ENCODE measurements around the gene SEL1L3.

SEL1L3 gene

DNA sequence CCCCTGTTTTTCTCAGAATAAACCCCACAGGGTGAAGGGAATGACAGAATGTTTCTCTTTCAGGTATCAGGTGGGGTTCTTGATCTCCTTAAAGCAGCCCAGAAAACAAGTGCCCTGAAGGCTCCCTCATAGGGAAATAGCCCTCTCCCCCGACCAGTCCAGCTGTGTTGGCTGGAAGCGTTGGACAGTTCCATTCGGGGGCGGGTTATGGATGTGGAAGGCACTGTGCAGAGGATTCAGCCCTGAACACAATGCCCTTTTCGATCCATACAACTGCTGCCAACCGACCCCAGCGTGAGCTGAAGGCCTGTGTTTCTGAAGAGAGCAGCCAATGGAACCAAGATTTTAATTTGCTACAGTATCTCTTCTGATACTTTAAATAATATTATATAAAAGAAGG lies 41.5 kb downstream of the SEL1L3 start:
- DNase-seq (ENCODE audit: low read depth in 4 of 4, low spot score in 1 of 4): no peak

DNA sequence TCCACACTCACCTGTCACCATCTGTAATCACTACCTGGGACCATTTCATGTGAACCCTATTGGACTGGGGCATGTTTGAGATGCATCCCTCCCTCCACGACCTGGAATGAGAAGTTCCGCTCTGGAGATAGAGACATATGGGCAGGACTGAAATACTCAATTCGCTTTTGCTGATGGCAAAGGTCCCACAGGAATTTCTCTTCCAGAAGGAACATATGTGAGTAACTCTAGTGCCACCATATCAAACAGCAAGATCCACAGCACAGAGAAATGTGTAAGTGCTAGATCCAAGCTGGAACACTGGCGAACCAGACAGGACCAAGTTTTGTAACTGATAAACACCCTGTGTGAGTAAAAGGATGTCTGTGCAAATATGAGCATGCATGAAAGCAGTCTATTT lies 43.9 kb downstream of the SEL1L3 start:
- no peak for DNase-seq (ENCODE audit: low read depth in 4 of 4, low spot score in 1 of 4)

GRCh38 chr4:25818371-25818871 lies 44.4 kb downstream of the SEL1L3 start:
- DNase-seq (ENCODE audit: low read depth in 4 of 4, low spot score in 1 of 4): no peak

DNA sequence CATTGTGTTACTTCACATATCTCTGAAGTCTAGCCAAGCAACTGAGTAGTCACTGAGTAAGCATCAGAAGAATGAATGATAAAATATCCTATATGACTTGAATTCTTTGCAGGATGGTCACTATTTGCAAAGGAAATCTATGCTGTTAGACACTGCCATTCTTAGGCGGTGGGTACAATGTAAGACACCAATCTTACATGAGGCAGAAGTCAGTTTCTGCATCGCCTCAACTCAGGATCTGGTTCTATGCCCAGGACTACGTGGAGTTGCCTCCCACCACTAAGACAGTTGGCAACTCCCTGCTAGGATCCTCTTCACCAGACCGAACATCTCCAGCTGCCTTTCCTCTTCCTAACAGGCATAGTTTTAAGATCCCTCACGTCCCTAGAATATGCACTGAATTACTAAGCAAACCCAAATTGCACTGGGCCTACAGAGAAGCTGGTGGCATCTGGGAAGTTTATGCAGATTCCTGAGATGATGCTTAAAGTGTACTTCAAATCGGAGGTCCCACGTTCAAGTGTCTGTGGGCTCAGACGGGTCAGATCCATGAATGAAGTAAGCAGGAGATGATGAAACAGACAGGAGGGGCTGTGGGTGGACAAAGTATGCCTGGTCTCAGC lies 45.6 kb downstream of the SEL1L3 start:
- DNase-seq (ENCODE audit: low read depth in 4 of 4, low spot score in 1 of 4): no peak

DNA sequence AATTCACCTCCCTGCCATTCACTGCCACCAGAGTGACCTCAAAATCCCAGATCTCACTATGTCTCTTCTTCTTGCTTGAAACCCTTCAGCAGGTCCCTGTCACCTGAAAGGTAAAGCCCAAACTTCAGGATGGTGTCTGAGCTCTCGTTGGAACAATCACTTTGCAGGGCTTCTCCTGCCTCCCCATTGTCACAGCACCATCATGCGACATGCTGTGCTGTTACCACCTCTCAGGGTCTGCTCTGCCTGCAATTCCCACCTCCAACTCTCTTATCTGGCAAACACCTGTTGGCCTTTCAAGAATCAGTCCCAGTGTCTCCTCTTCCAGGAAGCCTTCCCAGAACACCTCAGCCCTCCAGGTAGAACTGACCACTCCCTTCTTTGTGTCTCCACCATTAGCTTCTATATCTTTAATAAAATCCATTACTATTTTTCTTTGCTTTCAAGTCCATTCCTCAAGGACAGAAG lies 46.2 kb downstream of the SEL1L3 start:
- no peak for DNase-seq (ENCODE audit: low read depth in 4 of 4, low spot score in 1 of 4)

DNA sequence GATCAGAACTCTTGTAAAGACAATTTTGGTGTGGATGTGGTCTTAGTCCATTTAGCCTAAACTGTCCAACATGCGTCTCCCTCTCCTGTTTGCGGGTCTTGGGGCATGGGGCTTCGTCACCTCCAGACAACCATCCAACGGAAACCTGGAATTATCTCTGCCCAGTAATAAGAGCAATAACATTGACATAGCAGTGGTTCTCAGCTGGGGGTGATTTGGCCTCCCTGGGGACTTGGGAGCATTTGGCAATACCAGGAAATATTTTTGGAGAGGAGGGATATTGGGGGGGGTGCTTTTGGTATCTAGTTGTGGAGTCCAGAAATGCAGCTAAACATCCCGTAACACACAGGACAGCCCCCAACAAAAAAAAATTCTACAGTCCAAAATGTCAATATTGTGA lies 47.2 kb downstream of the SEL1L3 start:
- DNase-seq (ENCODE audit: low read depth in 4 of 4, low spot score in 1 of 4): no peak

DNA sequence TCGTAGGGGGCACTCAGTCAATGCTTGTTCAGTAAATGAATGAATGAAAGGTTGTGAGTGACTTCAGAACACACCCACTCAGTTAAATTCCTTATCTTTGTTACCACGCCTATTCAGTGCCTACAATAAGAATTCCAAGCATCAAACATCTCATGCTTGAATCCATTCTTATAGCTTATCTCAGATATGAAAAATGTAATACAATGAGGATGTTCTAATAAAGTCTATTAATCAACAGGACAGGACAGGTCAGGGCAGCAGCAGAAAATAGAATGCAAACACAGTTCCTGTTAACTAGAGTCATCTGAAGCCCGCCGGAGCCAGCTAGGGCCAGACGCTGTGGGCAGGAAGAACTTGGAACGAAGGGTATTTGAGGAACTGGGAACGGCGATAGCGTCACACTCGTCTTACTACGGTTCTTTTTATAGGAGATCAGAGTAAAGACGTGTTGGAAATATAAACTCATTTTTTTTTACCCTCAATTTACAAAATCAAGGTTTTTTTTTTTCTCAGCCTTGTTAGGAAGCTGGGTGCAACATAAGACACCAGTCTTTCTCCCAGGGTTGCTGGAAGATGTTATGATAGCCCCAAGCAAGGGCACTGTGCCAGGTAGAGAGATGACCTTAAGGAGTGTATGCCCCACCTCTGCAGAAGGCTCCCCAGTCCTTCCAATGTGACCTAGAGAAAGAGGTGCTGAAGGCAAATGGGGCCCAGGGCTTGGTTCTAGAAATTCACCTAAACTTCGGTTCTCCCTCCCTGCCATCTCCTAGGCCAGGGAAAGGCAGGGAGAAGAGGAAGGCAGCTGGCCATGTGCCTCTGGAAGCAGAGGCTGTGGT lies 48.3 kb downstream of the SEL1L3 start:
- DNase-seq (ENCODE audit: low read depth in 4 of 4, low spot score in 1 of 4): no peak

DNA sequence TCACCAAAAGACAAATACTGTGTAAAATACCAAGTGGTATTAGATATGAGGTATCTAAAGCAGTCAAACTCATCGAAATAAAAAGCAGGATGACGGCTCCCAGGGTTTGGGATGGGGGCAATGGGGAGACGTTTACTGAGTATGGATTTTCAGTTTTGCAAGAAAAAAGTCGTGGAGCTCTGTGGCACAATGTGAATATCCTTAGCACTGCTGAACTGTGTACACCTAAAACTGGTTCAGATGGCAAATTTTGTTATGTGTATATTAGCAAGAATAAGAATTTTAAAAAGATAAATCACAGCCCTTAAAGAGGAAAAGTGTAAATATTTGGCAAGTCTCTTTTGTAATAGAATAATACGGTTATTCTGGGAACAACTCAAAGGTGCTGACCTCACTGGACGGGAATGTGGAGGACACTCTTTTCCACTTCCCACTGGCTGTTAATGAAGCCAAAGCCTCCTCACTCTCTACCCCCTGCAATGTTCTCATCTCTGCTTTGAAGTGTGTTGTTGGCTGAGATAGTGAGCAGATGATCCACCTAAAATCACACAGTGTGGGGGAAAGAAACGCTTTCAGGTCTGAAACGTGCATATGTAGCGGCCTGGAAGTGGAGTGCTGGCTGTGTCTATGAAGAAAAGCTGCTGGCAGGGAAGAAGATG lies 49.2 kb downstream of the SEL1L3 start:
- DNase-seq (ENCODE audit: low read depth in 4 of 4, low spot score in 1 of 4): no peak

- no peak for DNase-seq (ENCODE audit: low read depth in 4 of 4, low spot score in 1 of 4)
Observed at GRCh38 chr4:25811841-25812240, 50.9 kb downstream of the SEL1L3 start.

GRCh38 chr4:25811374-25811690 lies 51.5 kb downstream of the SEL1L3 start:
- DNase-seq (ENCODE audit: low read depth in 4 of 4, low spot score in 1 of 4): no peak

GRCh38 chr4:25810461-25811373 lies 52.1 kb downstream of the SEL1L3 start:
- no peak for DNase-seq (ENCODE audit: low read depth in 4 of 4, low spot score in 1 of 4)

- DNase-seq (ENCODE audit: low read depth in 4 of 4, low spot score in 1 of 4): no peak
Observed at GRCh38 chr4:25809996-25810395, 52.8 kb downstream of the SEL1L3 start.

DNA sequence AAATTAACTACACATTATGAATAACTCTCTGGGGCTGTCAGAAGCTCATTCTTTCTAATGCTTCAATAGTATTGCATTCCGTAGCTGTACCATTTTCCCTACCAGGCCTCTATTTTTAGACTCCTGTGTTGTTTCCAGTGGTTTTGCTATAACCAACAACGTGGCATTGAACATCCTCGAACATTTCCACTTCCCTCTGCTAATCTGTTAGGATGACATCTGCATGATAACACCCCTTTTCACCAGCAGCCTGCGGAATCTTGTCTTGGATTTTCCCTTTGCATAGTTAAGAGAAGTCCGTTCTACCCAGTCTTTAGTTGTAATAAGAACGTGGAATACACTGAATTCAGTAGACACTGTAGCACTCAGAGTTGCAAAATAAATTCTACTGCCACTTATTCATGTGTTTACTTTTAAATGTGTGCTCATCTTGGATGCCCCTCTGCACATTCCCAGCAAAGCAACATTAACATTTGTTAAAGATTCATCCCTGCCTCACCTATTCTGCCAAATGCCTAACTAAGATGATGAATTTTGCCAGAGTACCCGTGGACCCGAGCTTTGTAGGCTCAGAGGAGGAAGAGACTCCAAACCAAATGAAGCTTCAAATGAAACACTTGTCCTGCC lies 55.6 kb downstream of the SEL1L3 start:
- no peak for DNase-seq (ENCODE audit: low read depth in 4 of 4, low spot score in 1 of 4)

DNA sequence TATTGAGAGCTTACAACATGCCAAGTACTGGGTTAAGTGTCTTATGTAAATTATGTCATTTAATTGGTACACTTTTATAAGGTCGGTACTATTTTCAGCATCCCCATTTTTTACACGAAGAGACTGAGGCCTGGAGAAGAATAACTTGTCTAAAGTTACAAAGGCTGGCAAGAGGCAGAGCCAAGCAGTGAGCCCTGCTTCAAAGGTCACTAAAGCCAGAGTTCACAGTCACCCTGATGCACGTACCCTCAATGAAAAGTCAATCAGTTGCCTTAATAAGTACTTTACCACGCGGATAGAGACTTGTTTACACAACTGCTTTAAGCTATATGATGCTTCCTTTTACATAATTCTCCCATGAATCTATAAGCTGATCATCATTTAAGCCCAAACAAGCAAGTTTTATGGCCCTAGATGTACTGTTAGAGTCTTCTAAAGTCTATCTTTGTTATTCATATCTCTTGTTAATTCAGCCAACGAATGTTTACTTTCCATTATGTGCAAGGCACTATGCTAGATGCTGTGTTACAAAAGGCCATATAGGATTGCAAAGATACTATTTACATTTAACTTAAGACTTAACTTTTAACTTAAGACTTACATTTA lies 57.4 kb downstream of the SEL1L3 start:
- no peak for DNase-seq (ENCODE audit: low read depth in 4 of 4, low spot score in 1 of 4)

DNA sequence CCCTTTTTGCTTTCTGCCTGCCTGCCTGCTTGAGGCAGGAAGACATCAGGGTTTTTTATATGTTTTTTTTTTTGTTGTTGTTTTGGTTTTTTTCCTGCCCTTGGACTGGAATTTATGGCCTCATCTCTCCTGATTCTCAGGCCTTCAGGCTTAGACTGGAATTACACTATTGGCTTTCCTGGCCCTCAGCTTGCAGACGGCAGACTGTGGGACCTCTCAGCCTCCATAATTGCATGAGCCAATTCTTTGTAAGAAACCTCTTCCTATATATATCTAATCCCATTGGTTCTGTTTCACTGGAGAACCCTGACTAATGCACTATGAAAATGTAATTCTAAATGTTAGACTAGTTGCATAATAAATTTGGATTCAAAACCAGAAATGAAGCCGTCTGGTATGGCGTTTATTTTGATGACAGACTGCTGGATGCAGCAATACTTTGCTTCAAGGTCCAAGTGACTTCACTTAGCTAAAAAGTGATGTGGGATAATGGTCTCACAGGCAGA lies 59.0 kb downstream of the SEL1L3 start:
- no peak for DNase-seq (ENCODE audit: low read depth in 4 of 4, low spot score in 1 of 4)

GRCh38 chr4:25801594-25801993 lies 61.2 kb downstream of the SEL1L3 start:
- DNase-seq (ENCODE audit: low read depth in 4 of 4, low spot score in 1 of 4): no peak

- DNase-seq (ENCODE audit: low read depth in 4 of 4, low spot score in 1 of 4): no peak
Observed at GRCh38 chr4:25800245-25800644, 62.5 kb downstream of the SEL1L3 start.

DNA sequence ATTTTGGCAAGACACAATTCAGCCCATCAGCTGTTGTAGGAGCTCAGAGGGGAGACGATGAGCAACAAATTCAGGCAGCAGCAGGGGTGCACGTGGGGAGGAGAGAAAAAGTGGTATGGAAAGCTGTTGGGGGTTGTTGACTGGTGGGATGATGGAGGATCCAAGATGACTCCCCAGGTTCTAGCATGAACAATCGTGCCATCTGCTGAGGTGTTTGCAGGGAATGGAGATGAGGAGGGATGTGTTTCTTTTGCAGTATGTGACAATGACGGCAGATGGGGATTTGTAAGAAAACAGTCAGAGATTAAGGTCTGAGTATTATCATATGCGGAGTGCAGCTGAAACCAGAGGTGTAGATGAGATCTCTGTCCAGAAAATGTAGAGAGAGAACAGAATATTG lies 63.3 kb downstream of the SEL1L3 start:
- no peak for DNase-seq (ENCODE audit: low read depth in 4 of 4, low spot score in 1 of 4)

GRCh38 chr4:25797136-25797535 lies 65.7 kb downstream of the SEL1L3 start:
- DNase-seq (ENCODE audit: low read depth in 4 of 4, low spot score in 1 of 4): no peak

All from stimulated activated CD4-positive, alpha-beta T cell treated with anti-CD3 and anti-CD28 coated beads, Interleukin-1b, Interleukin-23, amount 100 ng/mL, for 24 hours (primary cell).